Sigmoid colon (tissue), 7 donors: ENCODE data around the gene REXO1. TPM values are rescaled to one million over a fixed set of nuclear protein-coding genes. Genes with fewer than 3 reads are reported as not detected.

Source experiments
- DNase-seq: peaks from one replicate; pipeline ENCODE4 v3.0.0-alpha.2; 2019
- H3K27ac ChIP-seq, 4 donors: fragments of 200-600 bp; sonication (generic); one replicate each; pipeline ENCODE4 v1.5.1; 2016 to 2019; ENCODE audit warnings: mild to moderate bottlenecking in 1 of 4
- H3K27me3 ChIP-seq, 3 donors: fragments of 200-600 bp; sonication (generic); one replicate each; pipeline ENCODE4 v1.5.1; 2019; ENCODE audit warnings: mild to moderate bottlenecking in 1 of 3
- H3K36me3 ChIP-seq, 4 donors: fragments of 200-600 bp; sonication (generic); one replicate each; pipeline ENCODE4 v1.5.1; 2016 to 2019
- H3K4me1 ChIP-seq, 4 donors: fragments of 200-600 bp; sonication (generic); one replicate each; pipeline ENCODE4 v1.5.1; 2017 to 2019
- H3K4me3 ChIP-seq, 4 donors: fragments of 200-600 bp; sonication (generic); one replicate each; pipeline ENCODE4 v1.5.1; 2017 to 2019; ENCODE audit warnings: mild to moderate bottlenecking in 2 of 4, moderate library complexity in 1 of 4
- H3K9me3 ChIP-seq, 4 donors: fragments of 200-600 bp in 3 of 4; sonication (generic) in 3 of 4; one replicate each; pipeline versions ENCODE4 v1.5.1 to v1.6.1; 2013 to 2019
- EP300 ChIP-seq, 4 donors: sonication (generic); formaldehyde crosslinking; IDR thresholded peaks; one replicate each; pipeline ENCODE4 v1.6.1; 2017; ENCODE audit warnings: antibody characterized with exemption in 4 of 4
- POLR2A ChIP-seq, 2 donors: fragments of 450-650 bp; IDR thresholded peaks; one replicate each; pipeline ENCODE4 v1.6.1; 2016; ENCODE audit warnings: antibody characterized with exemption in 2 of 2, mild to moderate bottlenecking in 2 of 2, moderate library complexity in 2 of 2
- POLR2AphosphoS5 ChIP-seq, 4 donors: sonication (generic); formaldehyde crosslinking; IDR thresholded peaks; one replicate each; pipeline ENCODE4 v1.6.1; 2017; ENCODE audit warnings: antibody characterized with exemption in 4 of 4
- WGBS, 2 donors: extraction: QIAGEN DNeasy Blood & Tissue Kit; methylation state at CpG; one replicate each; pipeline ENCODE4 v1.1.7; 2013; 5-methylcytosine and 5-hydroxymethylcytosine counted together
- intact Hi-C: fragments of 100-400 bp; cut with DNase I; formaldehyde crosslinking; loops from one replicate; pipeline ENCODE4 v1.15.1; 2023
- polyA plus RNA-seq, 3 donors: library from polyadenylated mRNA; stranded (reverse); fragments of 200-250 nt; gene quantifications; one replicate each; pipeline ENCODE4 v1.2.3, GENCODE V29; 2013
- total RNA-seq, 4 donors: library from RNA; depleted of rRNA; stranded (reverse); fragments of >200 nt; gene quantifications; one replicate each; pipeline ENCODE4 v1.1.0, GENCODE V29; 2016
- TF ChIP-seq, protein P1 (sequence below), 4 experiments: fragments of 450-650 bp in 3 of 4; fragments of 200-600 bp in 1 of 4; IDR thresholded peaks; one replicate each; pipeline ENCODE4 v1.5.1; 2016 to 2019; ENCODE audit warnings: antibody characterized with exemption in 4 of 4, mild to moderate bottlenecking in 3 of 4, moderate library complexity in 2 of 4
- donor health status: healthy with polysubstance abuse.
- donor health status: Bipolar disorder and iron deficiency.
- donor health status: healthy.

Gene REXO1
- total and polyA plus RNA-seq, 7 donors = 8.6 to 61.8 (median 11.1) TPM

DNA sequence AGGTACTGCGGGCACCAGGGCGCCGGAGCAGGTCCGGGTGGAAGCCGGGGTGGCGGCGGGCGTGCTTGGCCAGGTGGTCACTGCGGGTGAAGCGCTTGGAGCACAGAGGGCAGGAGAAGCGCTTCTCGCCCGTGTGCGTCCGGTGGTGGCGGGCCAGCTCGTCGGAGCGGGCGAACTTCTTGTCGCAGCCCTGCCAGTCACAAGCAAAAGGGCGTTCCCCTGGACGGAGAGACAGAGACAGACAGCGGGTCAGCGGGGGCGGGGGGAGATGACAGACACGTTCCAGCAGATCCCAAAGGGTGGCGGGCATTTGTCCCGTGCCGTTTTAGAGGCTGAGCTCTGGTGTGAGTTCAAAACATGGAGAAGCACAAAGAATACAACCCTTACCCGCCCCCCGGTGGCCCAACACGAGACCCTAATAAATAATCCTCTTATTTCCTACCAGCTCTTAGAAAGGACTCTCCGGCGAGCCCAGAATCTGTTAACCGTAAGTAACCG lies 6.3 kb upstream of the REXO1 start:
- Histone ChIP-seq H3K36me3 (no peaks in the 10 kb centered on the region), H3K27me3 (peaks cover 4 to 58% (median 39%) of the 10 kb centered on the region in 3 donors), H3K4me1 (peaks cover 0 to 81% (median 67%) of the 10 kb centered on the region in 4 donors), H3K4me3 (peak overlapping the region in 2 of 4 donors; percentile 51 to 52), H3K27ac (peak overlapping the region; percentile 82 to 84 (median 83)), H3K9me3 (no peaks in the 10 kb centered on the region)
- intact Hi-C loops = no loop called here
- TF ChIP-seq EP300 (IDR thresholded peaks at IDR 0.05) = no peak
- TF ChIP-seq POLR2A (IDR thresholded peaks at IDR 0.05) = no peak
- TF ChIP-seq POLR2AphosphoS5 (IDR thresholded peaks at IDR 0.05) = no peak
- TF ChIP-seq, protein P1, sequence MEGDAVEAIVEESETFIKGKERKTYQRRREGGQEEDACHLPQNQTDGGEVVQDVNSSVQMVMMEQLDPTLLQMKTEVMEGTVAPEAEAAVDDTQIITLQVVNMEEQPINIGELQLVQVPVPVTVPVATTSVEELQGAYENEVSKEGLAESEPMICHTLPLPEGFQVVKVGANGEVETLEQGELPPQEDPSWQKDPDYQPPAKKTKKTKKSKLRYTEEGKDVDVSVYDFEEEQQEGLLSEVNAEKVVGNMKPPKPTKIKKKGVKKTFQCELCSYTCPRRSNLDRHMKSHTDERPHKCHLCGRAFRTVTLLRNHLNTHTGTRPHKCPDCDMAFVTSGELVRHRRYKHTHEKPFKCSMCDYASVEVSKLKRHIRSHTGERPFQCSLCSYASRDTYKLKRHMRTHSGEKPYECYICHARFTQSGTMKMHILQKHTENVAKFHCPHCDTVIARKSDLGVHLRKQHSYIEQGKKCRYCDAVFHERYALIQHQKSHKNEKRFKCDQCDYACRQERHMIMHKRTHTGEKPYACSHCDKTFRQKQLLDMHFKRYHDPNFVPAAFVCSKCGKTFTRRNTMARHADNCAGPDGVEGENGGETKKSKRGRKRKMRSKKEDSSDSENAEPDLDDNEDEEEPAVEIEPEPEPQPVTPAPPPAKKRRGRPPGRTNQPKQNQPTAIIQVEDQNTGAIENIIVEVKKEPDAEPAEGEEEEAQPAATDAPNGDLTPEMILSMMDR (IDR thresholded peaks at IDR 0.05) = no peak
- DNase-seq = peak; percentile 69
- WGBS, 2 donors = 79 to 85% methylated on average over 37 of the region's 37 CpGs

DNA sequence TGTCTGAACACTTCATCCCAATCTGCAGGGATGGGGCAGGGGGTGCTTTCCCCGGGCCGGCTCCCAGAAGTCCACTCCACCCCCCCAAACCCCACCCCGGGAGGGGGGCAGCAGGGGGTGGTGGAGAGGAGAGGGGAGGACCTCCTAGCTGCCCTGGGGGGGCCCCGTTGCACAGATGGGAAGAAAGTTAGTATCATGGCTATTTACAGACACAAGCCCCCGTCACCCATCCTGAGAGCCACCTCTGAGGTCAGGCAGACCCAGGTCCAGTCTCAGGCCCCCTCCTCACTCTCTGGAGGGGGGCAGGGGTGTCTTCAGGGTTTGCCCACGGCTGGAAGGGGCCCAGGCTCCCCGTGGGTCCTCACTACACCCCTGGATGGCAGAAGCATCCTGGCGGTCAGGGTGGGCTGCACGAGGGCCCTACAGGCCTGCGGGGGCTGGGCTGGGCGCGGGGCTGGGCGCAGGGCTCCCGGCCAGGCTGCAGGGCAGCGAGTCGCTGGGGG lies 5.8 kb upstream of the REXO1 start:
- WGBS, 2 donors = 63 to 77% methylated on average over 16 of the region's 16 CpGs
- intact Hi-C loops = no loop called here
- Histone ChIP-seq H3K9me3 (no peaks in the 10 kb centered on the region), H3K27me3 (peaks cover 4 to 55% (median 38%) of the 10 kb centered on the region in 3 donors), H3K36me3 (no peaks in the 10 kb centered on the region), H3K4me1 (peaks cover 0 to 77% (median 63%) of the 10 kb centered on the region in 4 donors), H3K27ac (peak overlapping the region in 3 of 4 donors; percentile 82 to 84 (median 84)), H3K4me3 (no peak overlapping the region)
- TF ChIP-seq EP300 (IDR thresholded peaks at IDR 0.05) (no peak), POLR2A (IDR thresholded peaks at IDR 0.05) (no peak), POLR2AphosphoS5 (IDR thresholded peaks at IDR 0.05) (no peak)
- TF ChIP-seq, protein P1 (IDR thresholded peaks at IDR 0.05) = no peak
- peak; percentile 63 for DNase-seq

DNA sequence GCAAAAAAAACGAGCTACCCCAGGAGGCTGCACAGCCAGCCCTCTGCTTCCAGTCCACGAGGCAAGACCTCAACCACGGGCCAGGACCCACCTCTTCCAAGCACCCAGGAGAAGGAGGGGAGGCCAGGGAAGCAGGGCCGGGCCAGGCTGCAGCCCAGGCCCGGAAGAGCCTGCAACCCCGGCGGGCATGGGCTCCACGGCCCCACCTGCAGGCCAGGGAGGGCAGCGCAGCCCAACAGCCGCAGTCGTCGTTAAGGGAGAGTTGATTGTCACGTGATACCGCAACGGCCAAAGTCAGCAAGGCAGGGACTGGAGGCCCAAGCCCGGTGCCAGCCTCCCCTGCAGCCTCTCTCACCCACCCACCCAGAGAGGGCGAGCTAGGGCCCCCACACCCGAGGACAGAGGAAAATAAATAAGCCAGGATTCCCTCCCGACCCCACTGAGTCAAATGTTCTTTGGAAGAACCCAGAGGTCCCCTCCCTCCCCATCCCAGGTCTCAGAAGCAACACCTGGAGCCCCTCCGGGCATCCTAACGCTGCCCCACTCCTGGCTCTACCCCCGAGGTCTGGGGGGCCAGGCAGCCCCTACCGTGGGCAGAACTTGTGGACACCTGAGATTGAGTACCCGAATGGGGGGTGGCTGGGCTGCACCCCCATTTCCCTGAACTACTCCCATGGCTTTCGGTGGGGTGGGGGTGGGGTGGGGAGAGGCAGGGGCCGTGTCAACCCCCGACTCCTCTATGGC lies 5.2 kb upstream of the REXO1 start:
- Histone ChIP-seq H3K9me3 (no peaks in the 10 kb centered on the region), H3K4me3 (no peak overlapping the region), H3K27ac (peak overlapping the region in 1 of 4 donors; percentile 82), H3K36me3 (no peaks in the 10 kb centered on the region), H3K27me3 (peaks cover 4 to 55% (median 34%) of the 10 kb centered on the region in 3 donors), H3K4me1 (peaks cover 0 to 75% (median 60%) of the 10 kb centered on the region in 4 donors)
- TF ChIP-seq POLR2A (IDR thresholded peaks at IDR 0.05) = no peak
- TF ChIP-seq POLR2AphosphoS5 (IDR thresholded peaks at IDR 0.05) = no peak
- TF ChIP-seq, protein P1 (IDR thresholded peaks at IDR 0.05) = peak; percentile 68 to 88 (median 80)
- intact Hi-C loops = no loop called here
- peak; percentile 86 for DNase-seq
- 16 to 30% methylated on average over 27 of the region's 27 CpGs for WGBS, 2 donors

DNA sequence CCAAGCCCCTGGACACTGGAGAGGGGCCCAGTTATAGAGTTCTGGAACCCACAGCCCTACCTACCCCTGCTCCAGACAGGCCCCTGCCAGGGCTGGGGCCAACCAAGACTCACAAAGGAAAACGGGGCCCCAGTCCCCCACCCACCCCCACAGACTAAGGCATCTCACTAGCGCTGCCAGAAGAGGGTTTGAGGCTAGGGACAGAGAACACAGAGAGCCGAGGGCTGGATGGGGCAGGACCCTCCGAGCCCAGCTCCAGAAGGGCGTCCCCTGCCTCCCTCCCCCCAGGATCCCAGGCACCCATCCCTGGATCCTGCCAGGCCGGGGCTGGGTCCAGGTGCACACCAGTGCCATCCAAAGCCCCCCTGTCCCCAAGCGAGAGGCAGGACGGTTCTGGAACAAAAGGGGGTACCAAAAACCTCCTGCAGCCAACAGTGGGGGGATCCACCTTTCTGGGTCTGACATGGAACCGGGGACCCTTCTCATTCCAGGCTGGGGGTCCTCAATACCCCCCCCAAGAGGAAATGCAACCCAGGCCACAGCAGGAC lies 4.4 kb upstream of the REXO1 start:
- 64 to 68% methylated on average over 9 of the region's 9 CpGs for WGBS, 2 donors
- intact Hi-C loops = no loop called here
- Histone ChIP-seq H3K4me3 (no peak overlapping the region), H3K9me3 (no peaks in the 10 kb centered on the region), H3K27ac (no peak overlapping the region), H3K27me3 (peaks cover 4 to 53% (median 34%) of the 10 kb centered on the region in 3 donors), H3K4me1 (peaks cover 0 to 69% (median 53%) of the 10 kb centered on the region in 4 donors), H3K36me3 (no peaks in the 10 kb centered on the region)
- no peak for DNase-seq
- no peak for TF ChIP-seq POLR2AphosphoS5 (IDR thresholded peaks at IDR 0.05)
- TF ChIP-seq EP300 (IDR thresholded peaks at IDR 0.05) = no peak
- TF ChIP-seq, protein P1 (IDR thresholded peaks at IDR 0.05) = no peak
- TF ChIP-seq POLR2A (IDR thresholded peaks at IDR 0.05) = no peak
